GM12878 (cell line): Measurements from ENCODE around the gene NAXE. TPM values are rescaled to one million over a fixed set of nuclear protein-coding genes. Genes with fewer than 3 reads are reported as not detected.

Experiments used
- ATAC-seq: fragments of 200-7000 bp; cut with Tn5 transposase; 3 replicates; pipeline ENCODE4 v1.9.1; 2020; ENCODE audit warnings: mild to moderate bottlenecking, moderate library complexity
- BruUV-seq: library from RNA; stranded (reverse); fragments of 400-500 nt; replicated peaks from 2 replicates; lab custom pipeline; 2021; lab: Mats Ljungman, UMichigan
- CTCF ChIA-PET: fragments of 300-600 bp; sonication (Branson Sonifier 250); formaldehyde crosslinking; extraction: SDS; loops from one replicate; lab custom pipeline; 2021; ENCODE audit warnings: inconsistent platforms; lab: Yijun Ruan, JAX
- POLR2A ChIA-PET: fragments of 350-600 bp; formaldehyde crosslinking; extraction: SDS; loops from one replicate; lab custom pipeline; 2021; ENCODE audit warnings: inconsistent platforms; lab: Charles Lee
- RAD21 ChIA-PET: fragments of 300-600 bp; sonication (Branson Sonifier 250); formaldehyde crosslinking; loops from one replicate; lab custom pipeline; 2023; ENCODE audit warnings: antibody characterized with exemption; ENCODE audit not compliant: unreplicated experiment; lab: Charles Lee
- SMC1A ChIA-PET: fragments of 300-600 bp; sonication (Branson Sonifier 250); formaldehyde crosslinking; loops from one replicate; lab custom pipeline; 2023; ENCODE audit not compliant: unreplicated experiment, uncharacterized antibody; lab: Charles Lee
- DNase-seq: peaks from one replicate; pipeline ENCODE4 v3.0.0-alpha.2; 2011; ENCODE audit warnings: low read depth, low spot score
- FAIRE-seq: peaks from 3 replicates; lab custom pipeline; 2011; peaks lifted over from hg19 to GRCh38; lab: Jason Lieb, UNC
- H2AFZ ChIP-seq: 2 replicates; pipeline ENCODE4 v1.6.0; 2011; ENCODE audit warnings: low read depth, low read length, control low read depth; ENCODE audit not compliant: control insufficient read depth
- H3K27ac ChIP-seq: 2 replicates; pipeline ENCODE4 v1.5.1; 2011; ENCODE audit warnings: control low read depth; ENCODE audit not compliant: control insufficient read depth, insufficient read depth
- H3K27me3 ChIP-seq, 2 experiments: replicated peaks in 1 of 2; 2 replicates each; pipeline versions ENCODE4 v1.6.0 to v1.6.1; 2011; ENCODE audit warnings: low read length in 1 of 2; ENCODE audit not compliant: control insufficient read depth in 2 of 2, insufficient read depth in 2 of 2
- H3K36me3 ChIP-seq, 2 experiments: 2 replicates each; pipeline ENCODE4 v1.5.1; 2011; ENCODE audit warnings: low read length in 1 of 2; ENCODE audit not compliant: control insufficient read depth in 2 of 2, insufficient read depth in 2 of 2
- H3K4me1 ChIP-seq: 2 replicates; pipeline ENCODE4 v1.6.1; 2011; ENCODE audit warnings: mild to moderate bottlenecking, low read length, moderate library complexity, mixed read lengths; ENCODE audit not compliant: control insufficient read depth, insufficient read depth
- H3K4me2 ChIP-seq: 2 replicates; pipeline ENCODE4 v1.6.0; 2011; ENCODE audit warnings: control low read depth; ENCODE audit not compliant: control insufficient read depth, insufficient read depth
- H3K4me3 ChIP-seq: fragments of 200-600 bp; sonication (generic); 2 replicates; pipeline ENCODE4 v1.5.1; 2016
- H3K79me2 ChIP-seq: 2 replicates; pipeline ENCODE4 v1.6.0; 2011; ENCODE audit warnings: low read length; ENCODE audit not compliant: control insufficient read depth, insufficient read depth
- H3K9ac ChIP-seq: 2 replicates; pipeline ENCODE4 v1.8.0; 2011; ENCODE audit warnings: low read length, control low read depth, mixed read lengths; ENCODE audit not compliant: control insufficient read depth, insufficient read depth
- H3K9me3 ChIP-seq: replicated peaks from 3 replicates; pipeline ENCODE4 v1.5.1; 2011; ENCODE audit warnings: mild to moderate bottlenecking, low read length; ENCODE audit not compliant: control insufficient read depth, insufficient read depth
- H4K20me1 ChIP-seq: 2 replicates; pipeline ENCODE4 v1.6.0; 2011; ENCODE audit not compliant: control insufficient read depth, insufficient read depth
- ASH2L ChIP-seq: fragments of 300-600, 200-600 bp; sonication (generic); IDR thresholded peaks from 2 replicates; pipeline ENCODE4 v1.6.1; 2017; ENCODE audit warnings: low read depth, mild to moderate bottlenecking, borderline replicate concordance
- BACH1 ChIP-seq: fragments of 450-650 bp; IDR thresholded peaks from 2 replicates; pipeline ENCODE4 v1.6.1; 2017; ENCODE audit warnings: mild to moderate bottlenecking, borderline replicate concordance
- MXI1 ChIP-seq: fragments of 150-350 bp; IDR thresholded peaks from 2 replicates; pipeline ENCODE4 v1.6.1; 2011; ENCODE audit warnings: low read depth, mild to moderate bottlenecking, inconsistent platforms, low read length, improper control_type of control experiment
- NFXL1 ChIP-seq: fragments of 450-650 bp; IDR thresholded peaks from 2 replicates; pipeline ENCODE4 v1.6.1; 2017; ENCODE audit warnings: antibody characterized with exemption, mild to moderate bottlenecking, borderline replicate concordance
- NFYA ChIP-seq: IDR thresholded peaks from 2 replicates; pipeline ENCODE4 v1.6.1; 2011; ENCODE audit warnings: low read depth, mild to moderate bottlenecking, low read length, improper control_type of control experiment, borderline replicate concordance
- NFYB ChIP-seq: IDR thresholded peaks from 2 replicates; pipeline ENCODE4 v1.6.1; 2011; ENCODE audit warnings: low read depth, mild to moderate bottlenecking, low read length, improper control_type of control experiment, moderate library complexity; ENCODE audit not compliant: insufficient read depth
- NR2C2 ChIP-seq: IDR thresholded peaks from 2 replicates; pipeline ENCODE4 v1.6.1; 2011; ENCODE audit warnings: borderline replicate concordance, low read depth; ENCODE audit not compliant: control insufficient read depth, insufficient read length
- SMC3 ChIP-seq: IDR thresholded peaks from 2 replicates; pipeline ENCODE4 v1.6.1; 2011; ENCODE audit warnings: low read length, improper control_type of control experiment, borderline replicate concordance
- ZNF24 ChIP-seq: fragments of 450-650 bp; IDR thresholded peaks from 2 replicates; pipeline ENCODE4 v1.6.1; 2017; ENCODE audit warnings: antibody characterized with exemption, mild to moderate bottlenecking
- ZNF622 ChIP-seq: fragments of 450-650 bp; IDR thresholded peaks from 2 replicates; pipeline ENCODE4 v1.6.1; 2017; ENCODE audit warnings: mild to moderate bottlenecking, inconsistent platforms
- ZZZ3 ChIP-seq: IDR thresholded peaks from 2 replicates; pipeline ENCODE4 v1.6.1; 2011; ENCODE audit warnings: low read depth; ENCODE audit not compliant: control insufficient read depth, insufficient read length
- WGBS: methylation state at CpG from one replicate; pipeline ENCODE4 v1.1.6; 2016; ENCODE audit warnings: low lambda C conversion rate; ENCODE audit not compliant: insufficient replicate concordance, insufficient coverage; ENCODE audit errors: missing lambda C conversion rate; 5-methylcytosine and 5-hydroxymethylcytosine counted together
- in situ Hi-C: fragments of 300-500 bp; cut with MboI; formaldehyde crosslinking; loops from 9 replicates; pipeline ENCODE4 v1.14.3; 2018; ENCODE audit warnings: mixed read lengths
- intact Hi-C: fragments of 100-400 bp; cut with micrococcal nuclease; formaldehyde crosslinking; loops from one replicate; pipeline ENCODE4 v1.14.2; 2022; ENCODE audit not compliant: unreplicated experiment
- polyA plus RNA-seq, 11 experiments: library from polyadenylated mRNA; depleted of rRNA in 4 of 11; unstranded in 6 of 11; stranded (reverse) in 5 of 11; fragments of >200 nt; fragmentation: Nextera tagmentation in 4 of 11; fragmentation: Illumina TruSeq in 1 of 11; extraction: Ambion mirVana in 4 of 11; extraction: Trizol in 1 of 11; gene quantifications; 1 replicate in 1 of 11; 2 replicates in 10 of 11; pipeline versions ENCODE4 v1.2.1 to v1.2.3, GENCODE V29; 2011 to 2016; ENCODE audit warnings: inconsistent platforms in 2 of 11, missing spikeins in 2 of 11, low read depth in 1 of 11
- total RNA-seq, 4 experiments: library from RNA; depleted of rRNA in 3 of 4; stranded (reverse); fragments of >200 nt in 3 of 4; fragmentation: Illumina TruSeq in 1 of 4; extraction: Trizol in 1 of 4; gene quantifications; 2 replicates each; pipeline versions ENCODE4 v1.2.1 to v1.2.3, GENCODE V29; 2013 to 2021
- TF ChIP-seq, protein P1 (sequence below): IDR thresholded peaks from 2 replicates; pipeline ENCODE4 v1.6.1; 2011; ENCODE audit warnings: mild to moderate bottlenecking, low read depth, low read length, moderate library complexity; ENCODE audit not compliant: insufficient replicate concordance

The NAXE gene
- total and polyA plus RNA-seq, 10 of the 15 experiments (the other 5 are each of a cell fraction or from before 2014, with no cell fraction given): 17.8 to 93.3 (median 68.8) TPM

- TF ChIP-seq, protein P1, sequence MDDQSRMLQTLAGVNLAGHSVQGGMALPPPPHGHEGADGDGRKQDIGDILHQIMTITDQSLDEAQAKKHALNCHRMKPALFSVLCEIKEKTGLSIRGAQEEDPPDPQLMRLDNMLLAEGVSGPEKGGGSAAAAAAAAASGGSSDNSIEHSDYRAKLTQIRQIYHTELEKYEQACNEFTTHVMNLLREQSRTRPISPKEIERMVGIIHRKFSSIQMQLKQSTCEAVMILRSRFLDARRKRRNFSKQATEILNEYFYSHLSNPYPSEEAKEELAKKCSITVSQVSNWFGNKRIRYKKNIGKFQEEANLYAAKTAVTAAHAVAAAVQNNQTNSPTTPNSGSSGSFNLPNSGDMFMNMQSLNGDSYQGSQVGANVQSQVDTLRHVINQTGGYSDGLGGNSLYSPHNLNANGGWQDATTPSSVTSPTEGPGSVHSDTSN: no peak
These were observed 27.4 kb downstream of the NAXE start, which contains the start of gene HAPLN2 (continued) for GRCh38 chr1:156618853-156619581.

DNA sequence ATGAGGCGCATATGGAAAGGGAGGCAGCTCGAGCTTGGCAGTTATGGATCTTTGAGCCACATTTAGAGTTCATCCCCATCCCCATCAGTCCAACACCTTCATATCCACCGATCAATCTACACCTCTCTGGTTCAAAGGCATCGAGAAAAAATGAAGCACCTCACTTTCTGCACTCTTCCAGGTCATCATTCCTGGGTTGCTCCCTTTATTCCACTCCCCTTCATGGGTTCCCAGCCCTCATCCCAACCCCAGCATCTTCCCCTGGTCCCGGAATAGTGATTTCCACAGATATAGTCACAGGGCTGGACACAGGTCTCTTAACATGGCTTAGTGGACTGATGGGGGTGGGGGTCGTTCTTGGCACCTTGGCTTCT is 28.0 kb downstream of the NAXE start:
- Histone ChIP-seq H3K4me1 (no peaks in the 10 kb centered on the region; the same call in 1 of the 2 replicates), H3K9me3 (no peaks in the 10 kb centered on the region), H3K4me2 (no peak overlapping the region), H3K4me3 (no peak overlapping the region), H3K9ac (no peak overlapping the region), H3K27ac (no peak overlapping the region), H3K79me2 (no peaks in the 10 kb centered on the region), H3K27me3 (peaks cover 10 to 15% of the 10 kb centered on the region in 2 experiments), H4K20me1 (no peaks in the 10 kb centered on the region), H3K36me3 (no peaks in the 10 kb centered on the region), H2AFZ (no peak overlapping the region)
- ChIA-PET CTCF (interaction anchor here (1.1 to 3.0 kb wide), 15 partner anchors 8 to 241 kb away, joined by 3 to 16 read pairs (median 5); partner anchors contain the start of genes CRABP2 and NTRK1), SMC1A (interaction anchor here (0.8 to 1.3 kb wide), 2 partner anchors 45 to 65 kb away, joined by 3 to 4 read pairs; no protein-coding TSS in a partner anchor), RAD21 (interaction anchor here (1.1 to 1.2 kb wide), 2 partner anchors 39 to 106 kb away, joined by 3 read pairs; no protein-coding TSS in a partner anchor), POLR2A (no interaction called here)
- intact Hi-C loops: no loop called here
- in situ Hi-C loops: no loop called here
- no TSS peak for BruUV-seq
- FAIRE-seq: no peak
- no peak for ATAC-seq
- TF ChIP-seq BACH1: no peak
- no peak for TF ChIP-seq NFXL1
- no peak for TF ChIP-seq SMC3
- TF ChIP-seq ZNF24: no peak
- no peak for TF ChIP-seq ZZZ3
- TF ChIP-seq NFYA: no peak
- no peak for TF ChIP-seq NFYB
- no peak for TF ChIP-seq MXI1
- TF ChIP-seq NR2C2: no peak
- no peak for TF ChIP-seq ZNF622
- no peak for TF ChIP-seq ASH2L
- DNase-seq: no peak
- WGBS: 2% methylated on average over 6 of the region's 6 CpGs
